Progenitor cell of endocrine pancreas (in vitro differentiated cells): ENCODE data around the gene SLC48A1. TPM values are rescaled to one million over a fixed set of nuclear protein-coding genes. Genes with fewer than 3 reads are reported as not detected.

Experiments
- DNase-seq: peaks from one replicate; pipeline ENCODE4 v3.0.0; 2021; ENCODE audit warnings: low spot score; ENCODE audit not compliant: unreplicated experiment
- H3K27ac Mint-ChIP-seq: 2 replicates; pipeline ENCODE4 v1.8.0; 2021; ENCODE audit warnings: mild to moderate bottlenecking, moderate library complexity, mixed read lengths
- H3K27me3 Mint-ChIP-seq: 2 replicates; pipeline ENCODE4 v1.8.0; 2021; ENCODE audit warnings: mixed read lengths
- H3K36me3 Mint-ChIP-seq: 2 replicates; pipeline ENCODE4 v1.8.0; 2022; ENCODE audit warnings: mixed read lengths; ENCODE audit not compliant: insufficient read depth
- H3K4me1 Mint-ChIP-seq: 2 replicates; pipeline ENCODE4 v1.8.0; 2021; ENCODE audit warnings: low read depth, mixed read lengths
- H3K4me3 Mint-ChIP-seq: 2 replicates; pipeline ENCODE4 v1.8.0; 2021; ENCODE audit warnings: low read depth, mild to moderate bottlenecking, moderate library complexity, mixed read lengths
- H3K9me3 Mint-ChIP-seq: 2 replicates; pipeline ENCODE4 v1.8.0; 2021; ENCODE audit warnings: low read depth, mixed read lengths
- total RNA-seq: library from RNA; stranded (reverse); gene quantifications from 2 replicates; pipeline ENCODE4 v1.2.1, GENCODE V29; 2021
- TF ChIP-seq, protein P1 (sequence below): fragments of 200-600 bp; sonication (generic); IDR thresholded peaks from one replicate; pipeline ENCODE4 v1.5.0; 2021; ENCODE audit warnings: antibody characterized with exemption, mild to moderate bottlenecking; ENCODE audit not compliant: unreplicated experiment

SLC48A1 gene
- total RNA-seq, 1 donor from 2014 or later: 15.1 TPM

GRCh38 chr12:47751561-47751960 is 21.5 kb upstream of the SLC48A1 start:
- H3K4me3 Mint-ChIP-seq: no peak overlapping the region
- H3K9me3 Mint-ChIP-seq: no peaks in the 10 kb centered on the region
- H3K36me3 Mint-ChIP-seq: no peaks in the 10 kb centered on the region
- H3K27me3 Mint-ChIP-seq: peaks cover 18% of the 10 kb centered on the region
- H3K4me1 Mint-ChIP-seq: peaks cover 7% of the 10 kb centered on the region
- TF ChIP-seq, protein P1, sequence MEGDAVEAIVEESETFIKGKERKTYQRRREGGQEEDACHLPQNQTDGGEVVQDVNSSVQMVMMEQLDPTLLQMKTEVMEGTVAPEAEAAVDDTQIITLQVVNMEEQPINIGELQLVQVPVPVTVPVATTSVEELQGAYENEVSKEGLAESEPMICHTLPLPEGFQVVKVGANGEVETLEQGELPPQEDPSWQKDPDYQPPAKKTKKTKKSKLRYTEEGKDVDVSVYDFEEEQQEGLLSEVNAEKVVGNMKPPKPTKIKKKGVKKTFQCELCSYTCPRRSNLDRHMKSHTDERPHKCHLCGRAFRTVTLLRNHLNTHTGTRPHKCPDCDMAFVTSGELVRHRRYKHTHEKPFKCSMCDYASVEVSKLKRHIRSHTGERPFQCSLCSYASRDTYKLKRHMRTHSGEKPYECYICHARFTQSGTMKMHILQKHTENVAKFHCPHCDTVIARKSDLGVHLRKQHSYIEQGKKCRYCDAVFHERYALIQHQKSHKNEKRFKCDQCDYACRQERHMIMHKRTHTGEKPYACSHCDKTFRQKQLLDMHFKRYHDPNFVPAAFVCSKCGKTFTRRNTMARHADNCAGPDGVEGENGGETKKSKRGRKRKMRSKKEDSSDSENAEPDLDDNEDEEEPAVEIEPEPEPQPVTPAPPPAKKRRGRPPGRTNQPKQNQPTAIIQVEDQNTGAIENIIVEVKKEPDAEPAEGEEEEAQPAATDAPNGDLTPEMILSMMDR: no peak
- DNase-seq: no peak
- no peak overlapping the region for H3K27ac Mint-ChIP-seq

DNA sequence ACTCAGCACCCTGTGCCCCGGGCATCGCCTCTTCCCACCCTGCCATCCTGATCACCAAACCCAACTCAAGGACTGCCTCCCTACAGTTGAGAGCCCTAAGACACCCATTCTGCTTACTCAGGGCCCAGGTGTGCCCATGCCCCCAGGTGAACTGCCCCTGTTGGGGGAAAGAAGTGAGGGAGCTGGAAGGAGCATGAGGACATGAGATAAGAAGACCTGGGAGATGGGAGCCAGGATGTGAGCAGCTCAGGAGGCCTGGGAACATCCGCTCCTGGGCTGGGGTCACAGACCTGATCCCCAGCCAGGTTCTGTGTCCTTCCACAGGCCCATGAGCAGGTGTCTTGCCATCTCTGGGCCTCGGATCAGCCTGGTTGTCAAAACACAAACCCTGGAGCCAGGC is 20.9 kb upstream of the SLC48A1 start:
- Mint-ChIP-seq H3K27me3 (peaks cover 16% of the 10 kb centered on the region), H3K9me3 (no peaks in the 10 kb centered on the region), H3K36me3 (no peaks in the 10 kb centered on the region), H3K4me3 (no peak overlapping the region), H3K27ac (no peak overlapping the region), H3K4me1 (peaks cover 7% of the 10 kb centered on the region)
- DNase-seq: no peak
- TF ChIP-seq, protein P1: no peak

GRCh38 chr12:47752552-47752951 is 20.5 kb upstream of the SLC48A1 start:
- TF ChIP-seq, protein P1: no peak
- H3K36me3 Mint-ChIP-seq: no peaks in the 10 kb centered on the region
- peaks cover 7% of the 10 kb centered on the region for H3K4me1 Mint-ChIP-seq
- peaks cover 20% of the 10 kb centered on the region for H3K27me3 Mint-ChIP-seq
- no peak for DNase-seq
- H3K4me3 Mint-ChIP-seq: no peak overlapping the region
- H3K9me3 Mint-ChIP-seq: no peaks in the 10 kb centered on the region
- H3K27ac Mint-ChIP-seq: no peak overlapping the region

DNA sequence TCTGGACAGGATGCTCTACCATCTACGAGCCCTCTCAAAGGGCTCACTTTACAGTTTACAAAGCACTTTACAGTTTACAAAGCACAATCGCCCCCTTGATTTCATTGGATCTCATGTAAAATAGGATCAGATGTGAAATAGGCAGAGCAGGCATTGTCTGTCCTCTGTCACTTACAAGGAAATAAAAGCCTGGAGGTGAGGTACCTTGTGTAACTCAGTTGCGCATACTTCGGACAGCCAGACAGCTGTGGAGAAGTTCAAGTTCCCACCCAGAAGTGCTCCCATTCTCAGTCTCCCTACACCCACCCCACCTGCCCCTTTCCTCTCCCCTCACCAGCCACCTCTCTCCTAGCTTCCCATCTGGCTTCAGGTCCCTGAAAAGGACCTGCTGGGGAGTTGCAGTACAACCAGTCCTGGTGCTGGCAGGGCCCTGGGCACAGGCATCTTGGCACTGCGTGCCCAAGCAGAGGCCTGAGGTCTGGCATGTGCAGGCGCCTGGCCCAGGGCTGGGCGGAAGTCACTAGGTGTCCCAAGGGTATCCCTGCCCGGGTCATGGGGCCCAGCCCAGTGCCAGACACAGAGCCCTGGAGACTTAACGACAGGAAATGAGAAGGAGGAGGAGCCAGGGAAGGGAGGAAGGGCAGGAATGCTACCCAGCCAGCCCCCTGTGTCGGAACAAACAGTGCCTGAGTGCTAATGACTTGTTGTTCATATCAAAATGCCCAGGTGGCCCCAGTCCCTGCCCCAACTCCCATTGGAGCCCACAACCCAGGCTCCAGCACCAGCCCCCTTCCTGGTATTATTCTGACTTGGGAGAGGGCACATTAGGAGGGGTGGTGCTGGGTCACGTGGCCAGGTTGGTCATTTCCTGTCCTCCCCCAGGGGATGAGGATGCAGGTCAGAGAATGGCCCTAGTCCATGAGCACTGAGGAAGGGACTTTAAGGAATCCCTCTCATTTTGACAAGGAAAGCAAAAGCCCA is 19.7 kb upstream of the SLC48A1 start:
- no peaks in the 10 kb centered on the region for H3K9me3 Mint-ChIP-seq
- DNase-seq: no peak
- TF ChIP-seq, protein P1: no peak
- peaks cover 26% of the 10 kb centered on the region for H3K27me3 Mint-ChIP-seq
- peaks cover 9% of the 10 kb centered on the region for H3K4me1 Mint-ChIP-seq
- no peak overlapping the region for H3K4me3 Mint-ChIP-seq
- H3K36me3 Mint-ChIP-seq: no peaks in the 10 kb centered on the region
- H3K27ac Mint-ChIP-seq: peak overlapping the region; percentile 83

- no peak overlapping the region for H3K4me3 Mint-ChIP-seq
- H3K9me3 Mint-ChIP-seq: no peaks in the 10 kb centered on the region
- peaks cover 10% of the 10 kb centered on the region for H3K4me1 Mint-ChIP-seq
- H3K36me3 Mint-ChIP-seq: no peaks in the 10 kb centered on the region
- TF ChIP-seq, protein P1: no peak
- peaks cover 27% of the 10 kb centered on the region for H3K27me3 Mint-ChIP-seq
- no peak overlapping the region for H3K27ac Mint-ChIP-seq
- no peak for DNase-seq
Measured at GRCh38 chr12:47754126-47754525, 18.9 kb upstream of the SLC48A1 start.
